GM19328 (cell line): ENCODE results near the gene ADGB.
"Not testable (repeated sequence)": the region's sequence is repeated elsewhere in the genome, so short reads cannot be mapped to it uniquely, and the experiment has no call there.

ENCODE experiments used
- ATAC-seq: cut with Tn5 transposase; IDR thresholded peaks from one replicate; pipeline ENCODE4 v1.9.1; 2021; ENCODE audit warnings: mild to moderate bottlenecking, moderate library complexity; ENCODE audit not compliant: unreplicated experiment

The ADGB gene

DNA sequence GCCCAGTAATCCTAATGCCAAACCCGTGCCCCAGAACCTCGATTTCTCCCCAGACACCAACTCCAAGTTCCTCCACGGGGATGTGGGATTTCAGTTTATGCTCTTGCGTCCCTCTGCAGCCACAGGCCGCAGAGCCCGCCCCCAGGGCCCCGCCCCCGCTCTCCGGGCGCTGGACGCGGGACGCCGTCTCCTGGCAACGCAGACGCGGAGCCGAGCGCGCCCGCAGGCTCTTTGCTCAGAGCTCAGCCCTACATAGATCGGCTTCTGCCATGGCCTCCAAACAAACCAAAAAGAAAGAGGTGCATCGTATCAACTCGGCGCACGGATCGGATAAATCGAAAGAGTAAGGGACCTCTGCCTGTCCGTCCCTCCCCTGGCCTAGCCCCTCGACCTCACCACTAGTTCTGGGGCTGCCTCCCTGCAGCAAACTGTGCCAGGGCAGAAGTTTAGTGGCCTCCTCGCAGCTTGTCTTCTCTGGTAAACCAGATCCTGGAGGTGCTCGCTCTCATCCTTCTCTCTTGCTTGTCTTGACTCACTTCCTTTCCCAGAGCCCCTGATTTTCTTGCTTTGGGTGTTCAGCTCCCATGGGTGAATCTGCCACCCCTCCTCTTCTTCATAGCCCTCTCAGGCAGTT is at the start of gene ADGB:
TSS of gene ADGB (plus strand) at position 201 of the 634 bp plus-strand sequence. CDS start at position 270, 69 bp downstream.
- ATAC-seq, result no peak

DNA sequence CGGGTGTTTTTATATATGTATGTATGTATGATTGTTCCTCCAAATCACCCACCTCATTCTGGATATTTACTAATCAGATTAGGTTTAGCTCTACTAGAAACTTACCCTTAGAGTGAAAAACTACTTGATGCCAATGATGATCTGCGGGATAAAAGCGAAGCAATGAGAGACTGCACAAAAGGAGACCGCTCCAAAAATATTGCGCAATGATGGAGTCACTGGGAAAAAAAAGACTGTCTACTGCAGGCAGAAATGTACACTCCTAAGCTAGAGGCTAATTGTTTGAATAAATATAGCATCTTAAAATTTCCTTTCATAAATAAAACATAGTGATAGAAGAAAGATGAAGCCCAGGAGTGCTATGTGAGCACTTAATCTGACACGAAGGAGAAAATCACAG is 47.9 kb upstream of the ADGB start:
- no peak for ATAC-seq

DNA sequence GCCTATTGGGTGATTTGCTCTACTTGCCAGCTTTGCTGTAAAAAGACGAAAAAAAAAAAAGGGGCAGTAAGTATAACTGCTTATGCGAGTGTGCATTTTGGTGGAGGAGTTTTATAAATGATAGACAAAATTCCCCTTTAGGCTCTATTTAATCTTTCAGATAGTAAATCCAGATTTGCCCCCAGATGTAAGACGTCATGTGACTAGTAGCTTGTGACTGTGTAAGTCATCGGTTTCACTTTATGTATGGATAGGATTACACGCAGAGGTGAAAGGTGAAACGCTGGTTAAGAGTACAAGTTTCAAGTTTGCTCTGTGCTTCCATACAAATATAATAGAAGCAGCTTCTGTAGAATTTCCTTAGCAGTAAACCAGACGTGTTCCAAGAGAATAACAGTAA is 47.2 kb upstream of the ADGB start:
- ATAC-seq, result no peak

DNA sequence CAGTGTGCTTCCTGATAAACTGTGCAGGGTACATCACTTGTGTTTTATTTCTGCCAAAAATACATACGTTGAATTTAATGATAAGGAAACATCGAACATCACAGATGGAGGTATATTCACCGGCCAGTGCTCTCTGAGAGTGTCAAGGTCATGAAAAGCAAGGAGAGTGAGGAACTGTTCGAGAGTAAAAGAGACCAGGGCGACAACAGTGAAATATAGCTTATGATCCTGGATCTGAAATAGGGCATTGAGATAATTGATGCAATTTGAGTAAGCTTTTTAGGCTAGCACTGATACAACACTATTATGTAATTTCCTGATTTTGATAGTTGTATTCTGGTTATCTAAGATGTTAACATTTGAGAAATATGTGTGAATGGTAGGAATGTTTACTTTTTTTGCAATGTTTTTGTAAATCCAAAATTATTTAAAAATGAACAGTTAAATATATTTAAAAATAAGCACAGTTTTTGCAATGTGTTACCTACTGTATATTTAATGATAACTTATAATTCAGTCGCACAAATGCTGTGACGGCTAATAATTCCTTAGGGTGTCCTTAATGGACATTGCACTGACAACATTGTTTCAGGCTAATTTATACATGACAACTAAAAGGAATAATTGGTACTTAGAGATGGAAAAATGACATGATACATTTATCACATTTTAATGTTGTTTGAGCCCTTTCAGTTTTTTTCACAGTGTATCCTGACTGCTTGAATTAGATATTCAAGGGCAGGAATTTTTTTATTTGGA is 45.2 kb upstream of the ADGB start:
- no peak for ATAC-seq

DNA sequence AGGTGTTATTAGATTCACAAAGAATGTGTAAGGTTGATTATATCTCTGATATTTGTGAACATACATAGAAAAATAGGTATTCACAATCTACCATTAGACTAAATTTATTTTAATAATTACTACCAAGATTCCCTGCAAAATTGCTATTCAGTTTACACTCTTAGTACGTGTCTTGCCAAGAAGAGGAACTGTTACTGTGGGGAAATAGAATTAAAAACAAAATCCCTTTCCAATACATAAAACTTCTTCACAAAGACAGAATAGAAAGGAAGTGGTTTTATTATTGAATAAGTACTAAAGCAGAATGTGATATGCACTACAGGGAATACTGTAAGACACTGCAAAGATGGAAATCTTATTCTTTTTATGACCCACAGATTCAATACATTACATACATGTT is 38.2 kb upstream of the ADGB start:
- no peak for ATAC-seq

DNA sequence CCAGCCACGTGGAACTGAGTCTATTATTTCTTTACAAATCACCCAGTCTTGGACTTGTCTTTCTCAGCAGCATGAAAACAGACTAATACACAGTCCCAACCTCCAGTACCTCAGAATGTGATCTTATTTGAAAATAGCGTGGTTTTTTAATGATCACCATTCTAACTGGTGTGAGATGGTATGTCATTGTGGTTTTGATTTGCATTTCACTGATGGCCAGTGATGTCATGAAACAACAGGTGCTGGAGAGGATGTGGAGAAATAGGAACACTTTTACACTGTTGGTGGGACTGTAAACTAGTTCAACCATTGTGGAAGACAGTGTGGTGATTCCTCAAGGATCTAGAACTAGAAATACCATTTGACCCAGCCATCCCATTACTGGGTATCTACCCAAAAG is 32.1 kb upstream of the ADGB start:
- not testable (repeated sequence) for ATAC-seq

DNA sequence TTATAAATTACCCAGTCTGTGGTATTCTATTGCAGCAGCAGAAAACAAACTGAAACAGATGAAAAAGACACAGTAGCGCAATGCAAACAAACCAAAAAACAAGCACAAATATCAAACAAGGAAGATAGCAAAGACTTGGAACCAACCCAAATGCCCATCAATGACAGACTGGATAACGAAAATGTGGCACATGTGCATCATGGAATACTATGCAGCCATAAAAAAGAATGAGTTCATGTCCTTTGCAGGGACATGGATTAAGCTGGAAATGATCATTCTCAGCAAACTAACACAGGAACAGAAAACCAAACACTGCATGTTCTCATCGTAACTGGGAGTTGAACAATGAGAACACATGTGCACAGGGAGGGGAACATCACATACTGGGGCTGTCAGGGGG is 30.2 kb upstream of the ADGB start:
- ATAC-seq, result not testable (repeated sequence)

DNA sequence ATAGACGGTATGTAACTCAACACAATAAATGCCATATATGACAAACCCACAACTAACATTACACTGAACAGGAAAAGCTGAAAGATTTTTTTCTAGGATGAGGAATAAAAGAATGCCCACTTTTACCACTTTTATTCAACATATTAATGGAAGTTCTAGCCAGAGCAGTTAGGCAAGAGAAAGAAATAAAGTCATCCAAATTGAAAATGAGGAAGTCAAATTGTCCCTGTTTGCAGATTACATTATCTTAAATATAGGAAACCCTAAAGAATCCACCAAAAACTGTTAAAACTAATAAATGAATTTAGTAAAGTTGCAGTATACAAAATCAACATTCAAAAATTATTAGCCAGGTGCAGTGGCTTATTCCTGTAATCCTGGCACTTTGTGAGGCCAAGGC is 24.6 kb upstream of the ADGB start:
- no peak for ATAC-seq

DNA sequence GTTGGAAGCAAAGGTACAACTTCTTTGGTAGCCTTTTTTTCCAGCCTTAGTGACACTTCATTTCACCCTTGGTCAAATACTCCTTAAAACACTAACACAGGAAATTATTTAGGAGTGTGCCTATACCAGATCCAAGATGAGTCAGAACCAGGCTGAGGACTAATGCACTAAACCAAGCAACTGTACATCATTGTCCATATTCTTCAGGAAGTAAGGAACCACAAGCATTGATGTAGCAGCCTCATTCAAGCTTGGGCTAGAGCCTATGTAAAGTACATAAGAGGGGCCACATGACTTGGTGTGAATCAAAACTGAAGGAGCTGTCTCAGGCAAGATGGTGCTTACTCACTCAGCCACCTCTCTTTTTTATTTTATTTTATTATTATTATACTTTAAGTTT is 20.7 kb upstream of the ADGB start:
- ATAC-seq, result no peak

DNA sequence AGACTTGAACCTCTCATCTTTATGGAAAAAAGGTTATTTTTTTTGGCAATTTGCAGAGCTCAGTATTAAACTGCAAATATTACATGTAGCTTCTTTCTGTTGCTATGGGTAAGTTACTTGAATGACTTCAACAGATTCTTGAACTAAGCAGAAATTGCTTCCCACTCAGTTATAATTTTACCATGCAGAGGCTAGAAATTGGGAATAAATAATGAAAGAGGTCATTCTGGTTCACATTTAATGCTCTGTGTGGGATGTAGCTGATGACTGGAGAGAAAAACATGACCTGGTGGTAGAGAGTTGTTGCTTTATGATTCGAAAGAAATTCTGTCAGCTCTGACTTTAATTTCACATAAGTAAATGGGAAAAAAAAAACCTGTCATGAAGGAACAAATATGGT is 16.8 kb upstream of the ADGB start:
- ATAC-seq, result no peak

DNA sequence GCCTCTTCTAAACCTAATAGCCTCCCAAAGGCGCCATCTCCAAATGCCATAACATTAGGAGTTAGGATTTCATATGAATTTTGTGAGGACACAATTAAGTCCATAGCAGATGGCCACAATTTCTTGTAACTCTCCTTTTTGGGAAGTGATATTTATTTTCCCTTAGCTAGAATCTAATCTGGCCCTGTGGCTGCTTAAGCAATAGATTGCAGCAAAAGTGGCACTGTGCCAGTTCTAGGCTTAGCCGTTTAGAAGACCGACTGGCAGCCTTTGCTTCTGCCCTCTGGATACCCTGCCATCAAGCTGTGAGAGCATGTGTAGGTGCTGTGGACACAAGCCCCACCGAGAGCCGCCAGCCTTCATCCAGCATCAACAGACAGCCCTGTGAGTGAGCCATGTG is 15.9 kb upstream of the ADGB start:
- ATAC-seq, result no peak

DNA sequence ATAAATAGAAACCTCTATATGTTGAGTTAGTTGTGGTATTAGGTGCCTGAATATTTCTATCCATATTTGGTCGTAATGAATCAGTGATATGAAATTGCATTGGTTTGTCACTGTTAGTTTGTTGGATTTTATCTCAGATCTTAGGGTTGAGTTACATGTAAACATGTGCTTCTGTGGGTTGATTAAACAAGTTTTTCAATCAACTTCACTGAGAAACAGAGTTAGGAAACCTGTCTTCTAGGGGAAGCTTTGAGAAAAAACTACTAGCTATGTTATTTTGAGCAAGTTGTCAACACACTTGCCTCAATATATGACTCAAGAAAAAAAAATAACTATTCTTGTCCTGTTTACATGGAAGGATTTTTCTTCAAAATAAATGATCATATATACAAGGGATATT is 14.8 kb upstream of the ADGB start:
- ATAC-seq, result no peak

DNA sequence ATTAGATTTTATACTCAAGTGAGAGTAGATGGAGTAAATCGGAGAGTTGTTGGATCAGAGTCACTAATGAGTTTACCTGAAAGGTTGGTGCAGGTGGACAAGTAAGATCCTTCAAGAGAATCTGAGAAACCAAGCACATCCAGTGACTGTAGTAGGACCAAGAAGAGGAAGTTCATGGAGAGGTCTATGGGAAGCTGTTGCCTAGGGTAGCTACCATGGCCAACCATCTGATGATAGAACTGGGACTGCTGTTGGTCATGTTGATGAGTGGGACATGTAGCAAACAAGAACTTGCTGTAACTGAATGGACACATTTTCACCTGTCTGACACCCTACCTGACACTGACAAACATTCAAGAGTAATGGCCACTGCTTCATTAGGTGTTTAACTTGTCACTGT is 11.3 kb upstream of the ADGB start:
- no peak for ATAC-seq

DNA sequence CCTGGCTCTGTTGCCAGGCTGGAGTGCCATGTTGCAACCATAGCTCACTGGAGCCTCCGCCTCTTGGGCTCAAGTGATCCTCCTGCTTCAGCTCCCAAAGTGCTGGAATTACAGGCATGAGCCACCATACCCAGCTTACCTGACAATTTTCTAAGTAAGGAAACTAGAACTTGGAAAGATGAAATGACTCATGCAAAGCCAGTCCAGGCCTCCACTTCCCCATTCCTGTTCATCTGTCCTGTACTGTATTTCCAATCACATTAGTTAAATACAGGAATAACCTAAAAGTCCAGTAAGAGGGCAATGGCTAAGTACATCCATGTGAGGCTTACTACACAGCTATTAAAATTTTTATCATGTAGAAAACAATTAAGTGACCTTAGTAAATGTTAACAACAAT is 8.3 kb upstream of the ADGB start:
- no peak for ATAC-seq

DNA sequence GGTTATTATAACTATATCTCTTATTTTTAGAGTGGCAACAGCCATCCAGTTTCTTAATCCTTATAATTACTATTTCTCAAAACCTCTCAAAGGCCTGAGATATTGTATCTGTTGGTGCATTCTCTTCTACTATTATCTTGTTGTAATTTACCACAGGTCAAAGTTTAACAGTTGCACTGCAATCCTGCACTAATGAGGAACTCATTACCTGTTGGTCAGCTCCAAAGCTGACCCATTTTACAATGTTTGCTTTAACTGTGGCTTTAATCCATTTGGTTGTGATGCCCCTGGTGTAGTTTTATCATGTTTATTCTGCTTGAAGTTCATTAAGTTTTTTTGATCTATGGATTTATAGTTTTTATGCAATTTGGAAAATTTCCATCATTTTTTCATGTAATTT is 6.3 kb upstream of the ADGB start:
- no peak for ATAC-seq

DNA sequence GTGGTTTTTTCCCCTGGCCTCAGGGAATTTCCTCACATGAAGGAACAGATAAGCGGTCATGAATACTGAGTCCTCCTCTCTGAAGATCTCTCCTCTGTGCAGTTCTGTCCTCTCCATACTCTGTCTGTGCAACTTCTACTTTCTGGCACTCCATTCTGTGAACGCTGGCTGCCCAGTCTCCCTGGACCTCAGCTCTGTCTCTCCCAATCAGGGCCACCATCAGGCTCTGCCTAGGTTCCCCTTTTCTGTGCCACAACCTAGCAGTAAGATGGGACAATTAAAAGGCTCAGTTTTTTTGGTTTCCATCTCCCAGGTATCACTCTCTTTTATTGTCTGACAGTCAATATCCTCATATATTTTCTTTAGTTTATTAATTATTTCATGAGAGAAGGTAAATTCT is 4.8 kb upstream of the ADGB start:
- ATAC-seq, result no peak

DNA sequence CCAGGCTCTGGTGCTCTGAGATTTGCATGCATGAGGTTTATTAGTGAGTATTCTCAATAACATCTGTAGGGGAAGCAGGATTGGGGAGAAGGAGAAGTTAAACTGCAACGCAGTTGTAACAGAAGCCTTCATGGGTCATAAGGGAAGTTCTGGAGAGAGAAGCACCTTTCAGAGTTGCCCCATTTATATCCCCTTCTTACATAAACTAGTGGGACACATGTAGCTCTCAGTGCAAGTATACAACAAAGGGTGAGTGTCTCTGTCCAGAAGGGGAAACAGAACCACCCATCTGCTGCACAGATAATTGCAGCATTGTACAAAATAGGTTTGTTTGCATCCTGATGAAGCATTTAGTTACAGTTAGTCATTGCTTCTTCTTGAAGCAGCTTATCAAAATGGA is 4.3 kb upstream of the ADGB start:
- no peak for ATAC-seq

DNA sequence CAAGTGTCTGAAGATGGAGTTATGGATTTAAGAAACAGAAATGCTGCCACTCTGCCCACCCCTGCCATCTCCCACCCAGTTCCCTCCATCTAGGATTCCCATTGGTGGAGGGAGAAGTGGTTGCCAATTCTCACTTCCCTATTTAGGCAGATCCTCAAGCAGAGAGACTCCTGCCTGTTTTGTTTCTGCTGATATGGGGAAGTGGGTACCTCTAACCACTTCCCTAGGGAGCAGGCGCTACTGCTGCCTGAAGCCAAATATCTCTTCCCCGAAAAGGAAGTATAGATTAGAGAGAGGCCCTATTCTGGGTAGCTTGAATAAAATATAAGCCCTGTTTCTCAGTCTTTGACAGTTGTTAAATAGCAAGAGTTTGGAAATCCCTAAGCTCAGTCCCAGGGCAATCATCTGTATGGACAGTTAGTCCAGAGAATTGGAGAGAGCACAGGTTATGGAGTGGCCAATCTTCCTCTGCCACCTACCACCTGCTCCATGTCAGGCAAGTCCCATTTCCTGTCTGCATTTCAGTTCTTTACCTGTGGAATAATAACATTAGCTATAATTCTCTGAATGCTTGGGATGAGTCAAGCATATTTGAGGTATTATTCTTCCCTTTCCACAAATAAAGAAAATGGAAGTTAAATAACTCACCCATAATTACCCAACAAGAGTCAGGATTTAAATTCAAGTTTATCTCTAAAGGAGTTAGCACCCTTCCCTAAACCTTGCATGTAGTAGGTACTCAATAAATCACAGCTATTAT is 2.6 kb upstream of the ADGB start:
- no peak for ATAC-seq

DNA sequence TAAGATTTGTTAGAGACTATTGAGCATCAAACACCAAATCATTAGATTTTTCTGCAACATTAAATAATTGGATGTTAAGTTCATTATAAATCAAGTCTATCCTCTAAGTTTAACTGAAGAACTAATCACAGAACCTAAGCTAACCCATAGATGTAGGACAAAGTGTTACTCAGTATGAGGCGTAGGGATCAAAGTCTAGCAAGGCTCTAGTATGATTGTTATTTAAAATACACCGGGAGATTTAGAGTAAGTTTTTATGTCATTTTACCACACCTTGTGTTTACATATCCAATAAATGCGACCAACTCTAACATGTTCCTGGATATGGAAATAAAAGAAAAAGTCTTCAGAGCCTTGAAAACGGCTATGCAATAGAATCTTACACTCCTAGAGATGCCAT is 2.6 kb downstream of the ADGB start:
- ATAC-seq, result no peak

DNA sequence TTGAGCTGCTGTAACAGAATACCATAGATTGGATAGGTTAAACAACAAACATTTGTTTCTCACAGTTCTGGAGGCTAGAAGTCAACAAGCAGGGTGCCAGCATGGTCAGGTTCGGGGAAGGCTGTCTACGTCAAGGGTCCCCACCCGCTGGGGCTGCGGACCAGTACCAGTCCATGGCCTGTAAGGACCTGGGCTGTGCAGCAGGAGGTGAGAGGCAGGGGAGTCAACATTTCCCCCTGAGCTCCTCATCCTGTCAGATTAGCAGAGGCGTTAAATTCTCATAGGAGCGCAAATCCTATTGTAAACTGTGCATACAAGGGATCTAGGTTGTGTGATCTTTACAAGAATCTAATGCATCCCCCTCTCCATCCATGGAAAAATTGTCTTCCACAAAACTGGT is 3.8 kb downstream of the ADGB start:
- ATAC-seq, result no peak

DNA sequence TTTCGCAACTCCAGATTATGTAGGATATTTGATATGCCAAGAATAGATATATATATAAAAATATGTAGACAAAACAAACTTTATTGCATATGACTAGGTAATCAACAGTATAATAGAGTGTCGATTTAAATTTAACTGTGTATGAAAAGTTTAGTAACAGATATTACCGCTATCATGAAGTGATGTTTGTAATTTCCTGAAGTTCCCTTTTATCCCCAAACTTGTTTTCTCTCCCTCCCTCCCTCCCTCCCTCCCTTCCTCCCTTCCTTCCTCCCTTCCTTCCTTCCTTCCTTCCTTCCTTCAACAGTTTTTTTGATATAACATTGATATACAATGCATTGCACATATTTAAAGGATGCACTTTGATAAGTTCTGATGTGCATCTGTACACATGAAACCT is 15.2 kb downstream of the ADGB start:
- ATAC-seq, result no peak

DNA sequence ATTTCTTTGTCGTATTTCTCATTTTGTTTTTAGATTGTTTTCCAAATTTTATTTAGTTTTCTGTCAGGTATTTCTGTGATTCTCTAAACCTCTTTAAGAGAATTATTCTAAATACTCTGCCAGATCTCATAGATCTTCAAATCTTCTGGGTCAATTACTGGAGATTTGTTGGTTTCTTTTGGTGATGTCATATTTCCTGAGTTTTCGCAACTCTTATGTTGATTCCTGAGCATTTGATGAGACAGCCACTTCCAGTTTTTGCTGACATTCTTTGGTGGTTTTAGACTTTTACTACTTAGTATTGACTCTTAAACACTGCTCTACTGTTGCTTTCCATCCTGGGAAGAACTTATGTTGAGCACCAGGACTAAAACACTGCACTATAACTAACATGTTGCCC is 21.9 kb downstream of the ADGB start:
- ATAC-seq, result no peak
